WI38 (cell line): ENCODE results near the gene MAD1L1.

ENCODE experiments used
- H3K4me3 ChIP-seq: 2 replicates; pipeline ENCODE4 v1.5.1; 2011; ENCODE audit warnings: low read depth, mild to moderate bottlenecking, control low read depth, low read length
- CTCF ChIP-seq: IDR thresholded peaks from 2 replicates; pipeline ENCODE4 v1.5.1; 2012; ENCODE audit warnings: low read depth, mild to moderate bottlenecking, control low read depth, low read length

Gene MAD1L1

GRCh38 chr7:1965579-1966294 is 267.0 kb downstream of the MAD1L1 start:
- no peak overlapping the region for H3K4me3 ChIP-seq

GRCh38 chr7:1964913-1965578 is 267.7 kb downstream of the MAD1L1 start:
- no peak for TF ChIP-seq CTCF

More at GRCh38 chr7:1965579-1966294, 267.0 kb downstream of the MAD1L1 start:
- no peak for TF ChIP-seq CTCF

GRCh38 chr7:1964211-1964912 is 268.4 kb downstream of the MAD1L1 start:
- no peak overlapping the region for H3K4me3 ChIP-seq
- TF ChIP-seq CTCF, result no peak

More at GRCh38 chr7:1964913-1965578, 267.7 kb downstream of the MAD1L1 start:
- no peak overlapping the region for H3K4me3 ChIP-seq

GRCh38 chr7:1963575-1963974 is 269.2 kb downstream of the MAD1L1 start:
- H3K4me3 ChIP-seq, result no peak overlapping the region
- TF ChIP-seq CTCF, result no peak

- H3K4me3 ChIP-seq, result no peak overlapping the region
- no peak for TF ChIP-seq CTCF
Measured at GRCh38 chr7:1961701-1962276, 271.0 kb downstream of the MAD1L1 start.

- no peak overlapping the region for H3K4me3 ChIP-seq
- no peak for TF ChIP-seq CTCF
Measured at GRCh38 chr7:1959305-1959704, 273.4 kb downstream of the MAD1L1 start.
